H9 (cell line): Measurements from ENCODE around the gene FZD2. TPM values are rescaled to one million over a fixed set of nuclear protein-coding genes. Genes with fewer than 3 reads are reported as not detected.

Experiments used
- DNase-seq: peaks from one replicate; pipeline ENCODE4 v3.0.0-alpha.2; 2017
- H2AFZ ChIP-seq: one replicate; pipeline ENCODE4 v1.6.1; 2013; ENCODE audit warnings: mild to moderate bottlenecking, low read length, control low read depth, moderate library complexity
- H2AK5ac ChIP-seq: 2 replicates; pipeline ENCODE4 v1.6.1; 2013; ENCODE audit warnings: low read length, control low read depth, mixed read lengths; ENCODE audit not compliant: insufficient read length
- H2BK120ac ChIP-seq: one replicate; pipeline ENCODE4 v1.6.1; 2013; ENCODE audit warnings: low read depth, mild to moderate bottlenecking, low read length, control low read depth, inconsistent platforms; ENCODE audit not compliant: poor library complexity, severe bottlenecking
- H2BK12ac ChIP-seq: 2 replicates; pipeline ENCODE4 v1.6.1; 2013; ENCODE audit warnings: low read length, control low read depth, mixed read lengths, low read depth; ENCODE audit not compliant: insufficient read length
- H2BK15ac ChIP-seq: 2 replicates; pipeline ENCODE4 v1.6.1; 2013; ENCODE audit warnings: low read depth, low read length, control low read depth
- H2BK20ac ChIP-seq: one replicate; pipeline ENCODE4 v1.6.1; 2013; ENCODE audit warnings: low read depth, mild to moderate bottlenecking, low read length, control low read depth, inconsistent platforms; ENCODE audit not compliant: poor library complexity, severe bottlenecking
- H2BK5ac ChIP-seq: 2 replicates; pipeline ENCODE4 v1.6.1; 2013; ENCODE audit warnings: low read length, control low read depth, mixed read lengths; ENCODE audit not compliant: insufficient read length
- H3K14ac ChIP-seq: 2 replicates; pipeline ENCODE4 v1.6.1; 2013; ENCODE audit warnings: low read length, control low read depth; ENCODE audit not compliant: insufficient read depth
- H3K18ac ChIP-seq: 2 replicates; pipeline ENCODE4 v1.6.1; 2013; ENCODE audit warnings: low read depth, mild to moderate bottlenecking, mixed read lengths, low read length, control low read depth; ENCODE audit not compliant: insufficient read length
- H3K23ac ChIP-seq: 2 replicates; pipeline ENCODE4 v1.6.1; 2013; ENCODE audit warnings: low read length, control low read depth, mixed read lengths, low read depth; ENCODE audit not compliant: insufficient read length
- H3K23me2 ChIP-seq: 2 replicates; pipeline ENCODE4 v1.6.1; 2013; ENCODE audit warnings: low read depth, mild to moderate bottlenecking, mixed read lengths, low read length, control low read depth; ENCODE audit not compliant: insufficient read length, poor library complexity, severe bottlenecking
- H3K27ac ChIP-seq: 2 replicates; pipeline ENCODE4 v1.5.1; 2013; ENCODE audit warnings: low read length, control low read depth, mixed read lengths, low read depth; ENCODE audit not compliant: insufficient read length
- H3K27me3 ChIP-seq: 2 replicates; pipeline ENCODE4 v1.6.1; 2013; ENCODE audit warnings: low read length, control low read depth, inconsistent platforms; ENCODE audit not compliant: insufficient read depth
- H3K4ac ChIP-seq: 2 replicates; pipeline ENCODE4 v1.6.1; 2013; ENCODE audit warnings: low read depth, mild to moderate bottlenecking, control low read depth, inconsistent platforms, low read length, moderate library complexity
- H3K4me1 ChIP-seq: 2 replicates; pipeline ENCODE4 v1.6.1; 2013; ENCODE audit warnings: low read length, control low read depth, inconsistent platforms; ENCODE audit not compliant: insufficient read depth
- H3K4me2 ChIP-seq: 2 replicates; pipeline ENCODE4 v1.6.1; 2013; ENCODE audit warnings: low read length, control low read depth, mixed read lengths; ENCODE audit not compliant: insufficient read length, insufficient read depth
- H3K56ac ChIP-seq: 2 replicates; pipeline ENCODE4 v1.6.1; 2013; ENCODE audit warnings: low read depth, mild to moderate bottlenecking, mixed read lengths, low read length, control low read depth; ENCODE audit not compliant: insufficient read length
- H3K79me1 ChIP-seq: 2 replicates; pipeline ENCODE4 v1.6.1; 2013; ENCODE audit warnings: low read depth, mild to moderate bottlenecking, moderate library complexity, low read length, control low read depth, inconsistent platforms; ENCODE audit not compliant: insufficient read depth, poor library complexity, severe bottlenecking
- H3K79me2 ChIP-seq: 2 replicates; pipeline ENCODE4 v1.6.1; 2013; ENCODE audit warnings: low read length, control low read depth, inconsistent platforms; ENCODE audit not compliant: insufficient read depth
- H3K9ac ChIP-seq: 2 replicates; pipeline ENCODE4 v1.6.1; 2013; ENCODE audit warnings: low read length, control low read depth, mixed read lengths; ENCODE audit not compliant: insufficient read length; ENCODE audit errors: extremely low read depth
- H3K9me3 ChIP-seq: one replicate; pipeline ENCODE4 v1.6.1; 2013; ENCODE audit warnings: low read depth, low read length, inconsistent platforms; ENCODE audit not compliant: control insufficient read depth
- H3T11ph ChIP-seq: one replicate; pipeline ENCODE4 v1.6.1; 2013; ENCODE audit warnings: mild to moderate bottlenecking, low read length, control low read depth, inconsistent platforms
- H4K20me1 ChIP-seq: one replicate; pipeline ENCODE4 v1.6.1; 2013; ENCODE audit not compliant: control insufficient read depth, insufficient read length, insufficient read depth
- H4K5ac ChIP-seq: 2 replicates; pipeline ENCODE4 v1.6.1; 2013; ENCODE audit warnings: low read depth, mild to moderate bottlenecking, mixed read lengths, low read length, control low read depth; ENCODE audit not compliant: insufficient read length
- H4K8ac ChIP-seq: replicated peaks from 2 replicates; pipeline ENCODE4 v1.6.1; 2013; ENCODE audit warnings: low read length, control low read depth, mixed read lengths, low read depth; ENCODE audit not compliant: insufficient read length
- H4K91ac ChIP-seq: 2 replicates; pipeline ENCODE4 v1.6.1; 2013; ENCODE audit warnings: low read depth, mild to moderate bottlenecking, moderate library complexity, mixed read lengths, low read length, control low read depth; ENCODE audit not compliant: insufficient read length
- H3K27ac Mint-ChIP-seq, 3 experiments: 2 replicates in 2 of 3; 3 replicates in 1 of 3; pipeline ENCODE4 v1.8.0; 2020 to 2021; ENCODE audit warnings: mixed read lengths in 3 of 3, mild to moderate bottlenecking in 1 of 3, moderate library complexity in 1 of 3
- H3K27me3 Mint-ChIP-seq: 2 replicates; pipeline ENCODE4 v1.8.0; 2021; ENCODE audit warnings: low read depth, mild to moderate bottlenecking, moderate library complexity, mixed read lengths
- H3K36me3 Mint-ChIP-seq, 3 experiments: 2 replicates in 2 of 3; 3 replicates in 1 of 3; pipeline ENCODE4 v1.8.0; 2020 to 2021; ENCODE audit warnings: low read depth in 3 of 3, mixed read lengths in 3 of 3; ENCODE audit not compliant: insufficient read depth in 1 of 3
- H3K4me1 Mint-ChIP-seq, 2 experiments: 2 replicates each; pipeline ENCODE4 v1.8.0; 2020; ENCODE audit warnings: mixed read lengths in 2 of 2
- H3K4me3 Mint-ChIP-seq, 2 experiments: 2 replicates in 1 of 2; 3 replicates in 1 of 2; pipeline ENCODE4 v1.8.0; 2020 to 2021; ENCODE audit warnings: mild to moderate bottlenecking in 2 of 2, mixed read lengths in 2 of 2, moderate library complexity in 1 of 2
- H3K9me3 Mint-ChIP-seq, 2 experiments: 2 replicates in 1 of 2; 3 replicates in 1 of 2; pipeline ENCODE4 v1.8.0; 2020; ENCODE audit warnings: mild to moderate bottlenecking in 2 of 2, mixed read lengths in 2 of 2, moderate library complexity in 1 of 2
- WGBS: extraction: QIAGEN DNeasy Blood & Tissue Kit; methylation state at CpG from one replicate; pipeline ENCODE4 v1.1.7; 2013; ENCODE audit warnings: missing lambda C conversion rate, low lambda C conversion rate, mixed read lengths; ENCODE audit not compliant: insufficient read length; ENCODE audit errors: extremely low coverage; 5-methylcytosine and 5-hydroxymethylcytosine counted together
- total RNA-seq: library from RNA; stranded (reverse); gene quantifications from 2 replicates; pipeline ENCODE4 v1.2.1, GENCODE V29; 2021
- TF ChIP-seq, protein P1 (sequence below): fragments of 200-600 bp; sonication (generic); conservative IDR thresholded peaks from 3 replicates; pipeline ENCODE4 v1.8.0; 2021; ENCODE audit warnings: antibody characterized with exemption, mild to moderate bottlenecking

FZD2 gene
- total RNA-seq, 1 experiment from 2014 or later: 18.2 TPM

DNA sequence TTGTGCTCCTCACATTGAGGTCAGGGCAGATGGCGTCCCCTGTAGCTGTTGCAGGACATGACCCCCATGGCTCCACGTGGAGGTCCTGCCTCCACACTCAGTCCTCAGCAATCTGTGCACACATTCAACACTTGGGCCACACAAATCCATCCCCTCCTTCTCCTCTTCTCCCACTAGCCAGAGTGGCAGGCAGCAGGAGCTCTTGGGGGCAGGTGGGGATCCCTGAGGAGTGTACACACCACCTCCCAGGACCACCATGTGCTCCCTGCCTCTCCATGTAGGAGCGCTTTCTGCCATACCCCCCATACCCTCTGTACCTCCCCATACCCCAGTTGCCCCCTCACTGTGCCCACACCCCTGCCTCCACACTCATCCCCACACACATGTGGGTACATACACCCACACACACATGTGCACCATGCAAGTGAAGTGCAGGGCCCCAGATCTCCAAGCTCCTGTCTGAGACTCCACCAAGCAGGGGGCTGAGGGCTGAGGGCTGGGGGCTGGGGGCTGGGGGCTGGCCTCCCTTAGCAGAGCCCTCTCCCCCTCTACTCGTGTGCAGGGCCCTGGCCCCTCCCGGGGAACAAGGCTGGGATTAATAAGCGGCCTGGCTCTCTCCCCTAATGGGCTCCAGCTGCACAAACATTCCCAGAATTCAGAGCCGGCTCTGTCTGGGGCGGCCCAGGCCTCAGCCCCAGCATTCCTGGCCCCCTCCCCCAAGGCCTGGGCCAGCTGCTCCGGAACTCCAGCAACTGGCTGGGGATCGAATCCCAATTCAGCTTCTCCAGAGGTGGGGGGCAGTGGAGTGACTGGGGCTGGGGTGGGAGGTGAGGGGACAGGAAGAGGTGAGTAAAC is 50.8 kb downstream of the FZD2 start:
- H3K27ac Mint-ChIP-seq: peak overlapping the region in 1 of 3 experiments; percentile 92; a peak in 3 of 7 replicates

More for the DNA sequence above, 50.8 kb downstream of the FZD2 start:
- no peak overlapping the region for H3K23ac ChIP-seq
- no CpG with 5 or more reads among the region's 10 CpGs for WGBS
- TF ChIP-seq, protein P1, sequence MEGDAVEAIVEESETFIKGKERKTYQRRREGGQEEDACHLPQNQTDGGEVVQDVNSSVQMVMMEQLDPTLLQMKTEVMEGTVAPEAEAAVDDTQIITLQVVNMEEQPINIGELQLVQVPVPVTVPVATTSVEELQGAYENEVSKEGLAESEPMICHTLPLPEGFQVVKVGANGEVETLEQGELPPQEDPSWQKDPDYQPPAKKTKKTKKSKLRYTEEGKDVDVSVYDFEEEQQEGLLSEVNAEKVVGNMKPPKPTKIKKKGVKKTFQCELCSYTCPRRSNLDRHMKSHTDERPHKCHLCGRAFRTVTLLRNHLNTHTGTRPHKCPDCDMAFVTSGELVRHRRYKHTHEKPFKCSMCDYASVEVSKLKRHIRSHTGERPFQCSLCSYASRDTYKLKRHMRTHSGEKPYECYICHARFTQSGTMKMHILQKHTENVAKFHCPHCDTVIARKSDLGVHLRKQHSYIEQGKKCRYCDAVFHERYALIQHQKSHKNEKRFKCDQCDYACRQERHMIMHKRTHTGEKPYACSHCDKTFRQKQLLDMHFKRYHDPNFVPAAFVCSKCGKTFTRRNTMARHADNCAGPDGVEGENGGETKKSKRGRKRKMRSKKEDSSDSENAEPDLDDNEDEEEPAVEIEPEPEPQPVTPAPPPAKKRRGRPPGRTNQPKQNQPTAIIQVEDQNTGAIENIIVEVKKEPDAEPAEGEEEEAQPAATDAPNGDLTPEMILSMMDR: no peak
- no peak overlapping the region for H3K56ac ChIP-seq
- H3K9me3 Mint-ChIP-seq: no peaks in the 10 kb centered on the region
- H3K14ac ChIP-seq: peak overlapping the region; percentile 11; the same call in 1 of the 2 replicates
- no peak overlapping the region for H2BK15ac ChIP-seq
- no peak overlapping the region for H2AK5ac ChIP-seq
- H4K8ac ChIP-seq: no peak overlapping the region
- DNase-seq: peak; percentile 76
- no peak overlapping the region for H4K5ac ChIP-seq
- no peak overlapping the region for H2BK120ac ChIP-seq
- H3K9me3 ChIP-seq: no peaks in the 10 kb centered on the region
- H2BK20ac ChIP-seq: no peak overlapping the region
- no peak overlapping the region for H3K4me2 ChIP-seq
- H3K4me1 Mint-ChIP-seq: peaks cover 20 to 42% of the 10 kb centered on the region in 2 experiments
- no peak overlapping the region for H3K4me3 Mint-ChIP-seq
- H3K27me3 Mint-ChIP-seq: peaks cover 4% of the 10 kb centered on the region
- no peak overlapping the region for H3K4ac ChIP-seq
- H2BK12ac ChIP-seq: no peak overlapping the region
- H3T11ph ChIP-seq: no peak overlapping the region
- H2BK5ac ChIP-seq: no peak overlapping the region
- H3K79me1 ChIP-seq: no peaks in the 10 kb centered on the region
- peak overlapping the region; percentile 20 for H3K18ac ChIP-seq
- no peaks in the 10 kb centered on the region for H3K23me2 ChIP-seq
- H4K20me1 ChIP-seq: no peaks in the 10 kb centered on the region
- H4K91ac ChIP-seq: no peak overlapping the region
- no peaks in the 10 kb centered on the region for H3K79me2 ChIP-seq
- H3K27me3 ChIP-seq: no peaks in the 10 kb centered on the region
- H2AFZ ChIP-seq: no peak overlapping the region
- no peak overlapping the region for H3K9ac ChIP-seq
- peaks cover 8% of the 10 kb centered on the region; the same call in 1 of the 2 replicates for H3K4me1 ChIP-seq
- H3K36me3 Mint-ChIP-seq: no peaks in the 10 kb centered on the region; a peak in 1 of 7 replicates
- H3K27ac ChIP-seq: no peak overlapping the region
